GM12874 (cell line): Measurements from ENCODE around the gene ZNF12.
"Not testable (repeated sequence)": the region's sequence is repeated elsewhere in the genome, so short reads cannot be mapped to it uniquely, and the experiment has no call there.

Experiments used
- CTCF ChIP-seq: IDR thresholded peaks from 2 replicates; pipeline ENCODE4 v1.5.1; 2011; ENCODE audit warnings: low read depth, mild to moderate bottlenecking, control low read depth, low read length, moderate library complexity; ENCODE audit not compliant: insufficient read depth

Gene ZNF12

GRCh38 chr7:6706666-6707407, at the start of gene ZNF12:
Gene ZNF12 (minus strand): TSS chr7:6706947. CDS start chr7:6705173, 1,774 bp downstream.
- no peak for TF ChIP-seq CTCF

- not testable (repeated sequence) for TF ChIP-seq CTCF
These were observed 47.2 kb upstream of the ZNF12 start, which contains the start of gene RSPH10B2 for GRCh38 chr7:6753964-6754363. Gene RSPH10B2 (plus strand): TSS chr7:6754103. CDS start chr7:6757678, 3,575 bp downstream.

GRCh38 chr7:6730343-6730633, 23.5 kb upstream of the ZNF12 start:
- no peak for TF ChIP-seq CTCF

GRCh38 chr7:6729492-6730342, 23.0 kb upstream of the ZNF12 start:
- no peak for TF ChIP-seq CTCF

- TF ChIP-seq CTCF, result no peak
These were observed 20.9 kb upstream of the ZNF12 start for GRCh38 chr7:6727663-6728062.

- TF ChIP-seq CTCF, result no peak
These were observed 18.3 kb upstream of the ZNF12 start for GRCh38 chr7:6725003-6725402.

GRCh38 chr7:6718124-6718523, 11.4 kb upstream of the ZNF12 start:
- no peak for TF ChIP-seq CTCF
